PFSK-1 (cell line): ENCODE data around the gene USP46.

Source experiments
- POLR2AphosphoS5 ChIP-seq: IDR thresholded peaks from 2 replicates; pipeline ENCODE4 v1.6.1; 2012; ENCODE audit warnings: low read depth, mild to moderate bottlenecking, control low read depth, low read length, moderate library complexity
- TAF1 ChIP-seq: IDR thresholded peaks from 2 replicates; pipeline ENCODE4 v1.6.1; 2012; ENCODE audit warnings: low read length, control low read depth, borderline replicate concordance; ENCODE audit not compliant: insufficient read depth

- TF ChIP-seq POLR2AphosphoS5 (no peak), TAF1 (no peak)
Measured at GRCh38 chr4:52546449-52546848, 112.7 kb downstream of the USP46 start.
